ENCODE measurements around the gene LGALS3BP.

DNA sequence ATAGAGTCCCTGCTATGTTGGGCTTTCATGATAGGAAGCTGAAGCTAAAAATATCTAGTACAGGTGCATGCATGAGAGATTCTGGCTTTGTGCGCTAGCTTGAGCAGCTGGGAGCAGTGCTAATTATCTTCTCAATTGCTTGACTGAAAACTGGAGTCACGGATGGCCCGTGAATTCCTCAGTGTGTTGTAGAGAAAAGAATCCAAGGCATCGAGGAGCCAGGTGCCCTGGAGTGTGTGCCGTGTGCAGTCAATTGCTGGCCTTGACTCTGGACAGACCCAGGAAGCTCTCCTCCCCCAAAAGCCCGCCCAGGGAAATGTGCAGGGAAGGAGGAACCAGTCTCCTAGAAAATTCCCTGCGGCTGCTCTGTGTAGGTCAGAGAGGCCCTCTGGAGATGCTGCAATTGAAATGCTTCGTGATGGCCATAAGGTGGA, 14.2 kb downstream of the LGALS3BP start:
- TF ChIP-seq CREB1 (IDR thresholded peaks at IDR 0.05; ENCODE audit: low read depth) (no peak), NFIC (IDR thresholded peaks at IDR 0.05) (no peak), YY1 (IDR thresholded peaks at IDR 0.05; ENCODE audit: low read depth) (no peak), CEBPB (IDR thresholded peaks at IDR 0.05) (no peak), EP300 (IDR thresholded peaks at IDR 0.05; ENCODE audit: borderline replicate concordance) (no peak), EGR1 (IDR thresholded peaks at IDR 0.05) (no peak), TEAD4 (IDR thresholded peaks at IDR 0.05) (no peak)
- TF ChIP-seq, protein P1, sequence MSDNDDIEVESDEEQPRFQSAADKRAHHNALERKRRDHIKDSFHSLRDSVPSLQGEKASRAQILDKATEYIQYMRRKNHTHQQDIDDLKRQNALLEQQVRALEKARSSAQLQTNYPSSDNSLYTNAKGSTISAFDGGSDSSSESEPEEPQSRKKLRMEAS (IDR thresholded peaks at IDR 0.05) = no peak
- TF ChIP-seq, protein P2, sequence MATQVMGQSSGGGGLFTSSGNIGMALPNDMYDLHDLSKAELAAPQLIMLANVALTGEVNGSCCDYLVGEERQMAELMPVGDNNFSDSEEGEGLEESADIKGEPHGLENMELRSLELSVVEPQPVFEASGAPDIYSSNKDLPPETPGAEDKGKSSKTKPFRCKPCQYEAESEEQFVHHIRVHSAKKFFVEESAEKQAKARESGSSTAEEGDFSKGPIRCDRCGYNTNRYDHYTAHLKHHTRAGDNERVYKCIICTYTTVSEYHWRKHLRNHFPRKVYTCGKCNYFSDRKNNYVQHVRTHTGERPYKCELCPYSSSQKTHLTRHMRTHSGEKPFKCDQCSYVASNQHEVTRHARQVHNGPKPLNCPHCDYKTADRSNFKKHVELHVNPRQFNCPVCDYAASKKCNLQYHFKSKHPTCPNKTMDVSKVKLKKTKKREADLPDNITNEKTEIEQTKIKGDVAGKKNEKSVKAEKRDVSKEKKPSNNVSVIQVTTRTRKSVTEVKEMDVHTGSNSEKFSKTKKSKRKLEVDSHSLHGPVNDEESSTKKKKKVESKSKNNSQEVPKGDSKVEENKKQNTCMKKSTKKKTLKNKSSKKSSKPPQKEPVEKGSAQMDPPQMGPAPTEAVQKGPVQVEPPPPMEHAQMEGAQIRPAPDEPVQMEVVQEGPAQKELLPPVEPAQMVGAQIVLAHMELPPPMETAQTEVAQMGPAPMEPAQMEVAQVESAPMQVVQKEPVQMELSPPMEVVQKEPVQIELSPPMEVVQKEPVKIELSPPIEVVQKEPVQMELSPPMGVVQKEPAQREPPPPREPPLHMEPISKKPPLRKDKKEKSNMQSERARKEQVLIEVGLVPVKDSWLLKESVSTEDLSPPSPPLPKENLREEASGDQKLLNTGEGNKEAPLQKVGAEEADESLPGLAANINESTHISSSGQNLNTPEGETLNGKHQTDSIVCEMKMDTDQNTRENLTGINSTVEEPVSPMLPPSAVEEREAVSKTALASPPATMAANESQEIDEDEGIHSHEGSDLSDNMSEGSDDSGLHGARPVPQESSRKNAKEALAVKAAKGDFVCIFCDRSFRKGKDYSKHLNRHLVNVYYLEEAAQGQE (IDR thresholded peaks at IDR 0.05; ENCODE audit: low read depth) = no peak
